Measurements from ENCODE around the gene MBP.

DNA sequence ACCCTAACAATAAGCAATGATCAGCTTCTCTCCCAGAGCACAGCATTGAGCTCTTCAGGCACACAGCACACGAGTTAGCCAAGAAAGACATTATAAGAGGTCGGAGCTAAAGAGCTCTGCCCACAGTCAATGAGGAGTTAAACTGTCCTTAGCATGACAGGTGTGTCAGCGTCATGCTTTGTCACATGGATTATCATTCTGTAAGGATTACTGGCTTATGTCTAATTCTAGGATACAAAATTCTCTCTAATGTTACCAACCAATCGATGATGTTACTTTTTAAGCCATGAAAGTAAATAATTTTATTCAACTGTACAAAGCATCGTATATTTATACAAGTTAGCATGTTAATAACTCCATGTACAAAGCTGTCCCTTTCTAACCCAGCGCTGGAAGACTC, 201.4 kb downstream of the MBP start:
- TF ChIP-seq, protein P1, sequence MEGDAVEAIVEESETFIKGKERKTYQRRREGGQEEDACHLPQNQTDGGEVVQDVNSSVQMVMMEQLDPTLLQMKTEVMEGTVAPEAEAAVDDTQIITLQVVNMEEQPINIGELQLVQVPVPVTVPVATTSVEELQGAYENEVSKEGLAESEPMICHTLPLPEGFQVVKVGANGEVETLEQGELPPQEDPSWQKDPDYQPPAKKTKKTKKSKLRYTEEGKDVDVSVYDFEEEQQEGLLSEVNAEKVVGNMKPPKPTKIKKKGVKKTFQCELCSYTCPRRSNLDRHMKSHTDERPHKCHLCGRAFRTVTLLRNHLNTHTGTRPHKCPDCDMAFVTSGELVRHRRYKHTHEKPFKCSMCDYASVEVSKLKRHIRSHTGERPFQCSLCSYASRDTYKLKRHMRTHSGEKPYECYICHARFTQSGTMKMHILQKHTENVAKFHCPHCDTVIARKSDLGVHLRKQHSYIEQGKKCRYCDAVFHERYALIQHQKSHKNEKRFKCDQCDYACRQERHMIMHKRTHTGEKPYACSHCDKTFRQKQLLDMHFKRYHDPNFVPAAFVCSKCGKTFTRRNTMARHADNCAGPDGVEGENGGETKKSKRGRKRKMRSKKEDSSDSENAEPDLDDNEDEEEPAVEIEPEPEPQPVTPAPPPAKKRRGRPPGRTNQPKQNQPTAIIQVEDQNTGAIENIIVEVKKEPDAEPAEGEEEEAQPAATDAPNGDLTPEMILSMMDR (conservative IDR thresholded peaks at IDR 0.05) = no peak
- no peak for TF ChIP-seq ZFX (IDR thresholded peaks at IDR 0.05)

Data from C4-2B (cell line).